HEK293T (cell line): ENCODE measurements around the gene STPG1.

Source experiments
- ARNT ChIP-seq: fragments of 450-650 bp; IDR thresholded peaks from 2 replicates; pipeline ENCODE4 v1.6.1; 2017; ENCODE audit warnings: mild to moderate bottlenecking
- BHLHE40 ChIP-seq: fragments of 450-650 bp; IDR thresholded peaks from 2 replicates; pipeline ENCODE4 v1.6.1; 2016; ENCODE audit warnings: mild to moderate bottlenecking, moderate library complexity, borderline replicate concordance
- FOXK2 ChIP-seq: fragments of 450-650 bp; IDR thresholded peaks from 2 replicates; pipeline ENCODE4 v1.6.1; 2016; ENCODE audit warnings: mild to moderate bottlenecking
- FOXM1 ChIP-seq: fragments of 450-650 bp; IDR thresholded peaks from 2 replicates; pipeline ENCODE4 v1.6.1; 2017; ENCODE audit warnings: mild to moderate bottlenecking, borderline replicate concordance
- L3MBTL2 ChIP-seq: fragments of 450-650 bp; conservative IDR thresholded peaks from 2 replicates; pipeline ENCODE4 v1.6.1; 2016; ENCODE audit warnings: mild to moderate bottlenecking
- LEF1 ChIP-seq: fragments of 450-650 bp; IDR thresholded peaks from 2 replicates; pipeline ENCODE4 v1.6.1; 2017; ENCODE audit warnings: mild to moderate bottlenecking, borderline replicate concordance
- PKNOX1 ChIP-seq: fragments of 450-650 bp; IDR thresholded peaks from 2 replicates; pipeline ENCODE4 v1.6.1; 2016
- SP1 ChIP-seq: fragments of 450-650 bp; IDR thresholded peaks from 2 replicates; pipeline ENCODE4 v1.6.1; 2017
- TARDBP ChIP-seq: fragments of 450-650 bp; IDR thresholded peaks from 2 replicates; pipeline ENCODE4 v1.6.1; 2016
- ZNF384 ChIP-seq: fragments of 450-650 bp; IDR thresholded peaks from 2 replicates; pipeline ENCODE4 v1.6.1; 2016

GRCh38 chr1:24380508-24380907, 33.1 kb downstream of the STPG1 start:
- TF ChIP-seq SP1 (no peak), TARDBP (no peak), BHLHE40 (no peak), FOXK2 (no peak), ZNF384 (no peak), FOXM1 (no peak), ARNT (no peak), L3MBTL2 (no peak), PKNOX1 (no peak), LEF1 (no peak)
